OCI-LY7 (cell line): ENCODE measurements around the gene RFWD3. TPM values are rescaled to one million over a fixed set of nuclear protein-coding genes. Genes with fewer than 3 reads are reported as not detected.

Experiments
- BruUV-seq: library from RNA; stranded (reverse); fragments of 400-500 nt; replicated peaks from 2 replicates; lab custom pipeline; 2021; lab: Mats Ljungman, UMichigan
- CTCF ChIA-PET: fragments of 300-600 bp; sonication (Branson Sonifier 250); formaldehyde crosslinking; loops from one replicate; lab custom pipeline; 2022; ENCODE audit warnings: antibody characterized with exemption; ENCODE audit not compliant: unreplicated experiment; lab: Charles Lee
- POLR2A ChIA-PET: fragments of 300-600 bp; sonication (Branson Sonifier 250); formaldehyde crosslinking; loops from one replicate; lab custom pipeline; 2022; ENCODE audit warnings: antibody characterized with exemption; lab: Charles Lee
- DNase-seq: peaks from one replicate; pipeline ENCODE4 v3.0.0-alpha.2; 2015; ENCODE audit warnings: low spot score
- H2AFZ ChIP-seq: fragments of 200-600 bp; sonication (generic), shearing (Covaris generic); 2 replicates; pipeline ENCODE4 v1.6.1; 2014; ENCODE audit warnings: mild to moderate bottlenecking, antibody characterized with exemption, low read length, moderate library complexity
- H3K27ac ChIP-seq: fragments of 200-600 bp; sonication (generic); 2 replicates; pipeline ENCODE4 v1.5.1; 2014; ENCODE audit warnings: mixed run types, low read depth, mild to moderate bottlenecking, moderate library complexity, low read length, inconsistent platforms; ENCODE audit not compliant: poor library complexity, severe bottlenecking
- H3K36me3 ChIP-seq: fragments of 200-600 bp; sonication (generic); 2 replicates; pipeline ENCODE4 v1.6.1; 2014; ENCODE audit warnings: mild to moderate bottlenecking, antibody characterized with exemption, low read length, moderate library complexity, mixed read lengths; ENCODE audit not compliant: insufficient read depth
- H3K4me1 ChIP-seq: fragments of 200-600 bp; sonication (generic); 2 replicates; pipeline ENCODE4 v1.5.1; 2014; ENCODE audit warnings: mild to moderate bottlenecking, low read length; ENCODE audit not compliant: insufficient read depth, poor library complexity, severe bottlenecking
- H3K4me2 ChIP-seq: fragments of 200-600 bp; sonication (generic); 2 replicates; pipeline ENCODE4 v1.6.1; 2014; ENCODE audit warnings: mild to moderate bottlenecking, low read length
- H3K4me3 ChIP-seq: fragments of 200-600 bp; sonication (generic); 2 replicates; pipeline ENCODE4 v1.5.1; 2014; ENCODE audit warnings: mild to moderate bottlenecking, low read depth, low read length; ENCODE audit not compliant: poor library complexity, severe bottlenecking
- H3K79me2 ChIP-seq: fragments of 200-600 bp; sonication (generic); 2 replicates; pipeline ENCODE4 v1.6.1; 2016; ENCODE audit warnings: low read depth, mild to moderate bottlenecking, low read length, moderate library complexity, mixed read lengths; ENCODE audit not compliant: insufficient read depth
- H3K9me2 ChIP-seq: fragments of 200-600 bp; sonication (generic); 2 replicates; pipeline ENCODE4 v1.6.1; 2016; ENCODE audit warnings: mild to moderate bottlenecking, low read length, mixed read lengths; ENCODE audit not compliant: insufficient read depth
- H3K9me3 ChIP-seq: fragments of 200-600 bp; sonication (generic); 2 replicates; pipeline ENCODE4 v1.6.1; 2014; ENCODE audit warnings: mild to moderate bottlenecking, mixed run types, low read length, mixed read lengths
- H4K20me1 ChIP-seq: fragments of 200-600 bp; sonication (generic); 2 replicates; pipeline ENCODE4 v1.6.1; 2014; ENCODE audit warnings: mild to moderate bottlenecking, antibody characterized with exemption, low read length, moderate library complexity, mixed read lengths; ENCODE audit not compliant: insufficient read depth
- EZH2phosphoT487 ChIP-seq: fragments of 200-600 bp; sonication (generic); IDR thresholded peaks from 2 replicates; pipeline ENCODE4 v1.6.1; 2018; ENCODE audit warnings: low read depth, borderline replicate concordance, mild to moderate bottlenecking, mixed run types, antibody characterized with exemption, low read length, moderate library complexity, mixed read lengths
- intact Hi-C: fragments of 100-400 bp; cut with micrococcal nuclease; formaldehyde crosslinking; loops from one replicate; pipeline ENCODE4 v1.10.0; 2022; ENCODE audit not compliant: unreplicated experiment
- total RNA-seq, 2 experiments: library from RNA; depleted of rRNA in 1 of 2; stranded (reverse); fragments of >200 nt in 1 of 2; shearing (Covaris generic) in 1 of 2; gene quantifications; 2 replicates each; pipeline ENCODE4 v1.2.3, GENCODE V29; 2014 to 2022
- TF ChIP-seq, protein P1 (sequence below): fragments of 200-600 bp; sonication (generic); conservative IDR thresholded peaks from 2 replicates; pipeline ENCODE4 v1.5.1; 2014; ENCODE audit warnings: mild to moderate bottlenecking, antibody characterized with exemption, low read length, moderate library complexity, mixed read lengths

RFWD3 gene
- total RNA-seq, 2 experiments from 2014 or later, result 79.7 to 134 TPM

DNA sequence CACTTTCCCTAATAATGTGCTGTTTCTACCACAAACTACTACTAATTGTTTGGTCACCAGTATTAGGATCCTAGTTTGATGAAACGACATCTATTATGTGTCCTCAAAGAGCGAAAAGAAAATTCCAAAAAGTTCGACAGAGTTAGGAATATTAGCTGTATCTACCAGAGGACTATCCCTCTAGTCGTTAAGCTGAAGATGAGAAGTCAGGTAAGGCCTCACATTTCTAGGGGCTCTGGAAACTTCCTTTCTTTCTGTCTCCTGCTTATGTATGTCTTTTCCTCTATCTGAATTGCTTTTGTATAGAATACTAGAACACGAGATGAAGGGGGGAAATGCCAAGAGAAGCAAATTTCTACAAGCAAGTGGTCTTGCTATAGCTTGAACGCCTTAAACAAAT, 61.3 kb downstream of the RFWD3 start:
- BruUV-seq, result TSS peak; percentile 59
- Histone ChIP-seq H3K4me3 (peak overlapping the region; percentile 86), H3K9me2 (no peaks in the 10 kb centered on the region), H3K27ac (no peak overlapping the region), H3K79me2 (peaks cover 61% of the 10 kb centered on the region), H2AFZ (no peak overlapping the region), H3K9me3 (no peaks in the 10 kb centered on the region), H3K4me1 (peaks cover 32% of the 10 kb centered on the region), H4K20me1 (peaks cover 19% of the 10 kb centered on the region; the same call in 1 of the 2 replicates), H3K36me3 (no peaks in the 10 kb centered on the region), H3K4me2 (peak overlapping the region; percentile 97)
- CTCF ChIA-PET, result no interaction called here
- intact Hi-C loops, result no loop called here
- no peak for TF ChIP-seq EZH2phosphoT487
- TF ChIP-seq, protein P1, sequence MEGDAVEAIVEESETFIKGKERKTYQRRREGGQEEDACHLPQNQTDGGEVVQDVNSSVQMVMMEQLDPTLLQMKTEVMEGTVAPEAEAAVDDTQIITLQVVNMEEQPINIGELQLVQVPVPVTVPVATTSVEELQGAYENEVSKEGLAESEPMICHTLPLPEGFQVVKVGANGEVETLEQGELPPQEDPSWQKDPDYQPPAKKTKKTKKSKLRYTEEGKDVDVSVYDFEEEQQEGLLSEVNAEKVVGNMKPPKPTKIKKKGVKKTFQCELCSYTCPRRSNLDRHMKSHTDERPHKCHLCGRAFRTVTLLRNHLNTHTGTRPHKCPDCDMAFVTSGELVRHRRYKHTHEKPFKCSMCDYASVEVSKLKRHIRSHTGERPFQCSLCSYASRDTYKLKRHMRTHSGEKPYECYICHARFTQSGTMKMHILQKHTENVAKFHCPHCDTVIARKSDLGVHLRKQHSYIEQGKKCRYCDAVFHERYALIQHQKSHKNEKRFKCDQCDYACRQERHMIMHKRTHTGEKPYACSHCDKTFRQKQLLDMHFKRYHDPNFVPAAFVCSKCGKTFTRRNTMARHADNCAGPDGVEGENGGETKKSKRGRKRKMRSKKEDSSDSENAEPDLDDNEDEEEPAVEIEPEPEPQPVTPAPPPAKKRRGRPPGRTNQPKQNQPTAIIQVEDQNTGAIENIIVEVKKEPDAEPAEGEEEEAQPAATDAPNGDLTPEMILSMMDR, result no peak
- POLR2A ChIA-PET, result interaction anchor here (0.6 to 1.0 kb wide), 2 partner anchors 12 to 35 kb away, joined by 3 read pairs; no protein-coding TSS in a partner anchor
- DNase-seq, result no peak

DNA sequence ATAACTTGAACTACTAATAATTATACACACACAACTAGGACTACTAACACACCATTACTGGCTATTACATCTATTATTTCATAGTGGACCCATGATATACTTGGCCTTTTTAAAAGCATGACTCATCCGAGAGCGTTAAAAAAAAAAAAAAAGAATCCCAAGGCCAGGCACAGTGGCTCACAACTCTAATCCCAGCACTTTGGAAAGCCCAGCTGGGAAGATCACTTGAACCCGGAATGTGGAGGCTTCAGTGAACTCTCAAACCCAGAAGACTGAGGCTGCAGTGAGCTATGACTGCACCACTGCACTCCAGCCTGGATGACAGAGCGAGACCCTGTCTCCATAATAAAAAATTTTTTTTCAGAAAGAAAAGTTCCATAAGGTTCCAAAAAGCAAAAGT, 62.8 kb downstream of the RFWD3 start:
- Histone ChIP-seq H3K9me2 (no peaks in the 10 kb centered on the region), H2AFZ (no peak overlapping the region), H3K79me2 (peaks cover 75% of the 10 kb centered on the region), H3K9me3 (no peaks in the 10 kb centered on the region), H3K27ac (no peak overlapping the region), H4K20me1 (peaks cover 23% of the 10 kb centered on the region; the same call in 1 of the 2 replicates), H3K4me1 (peaks cover 32% of the 10 kb centered on the region), H3K36me3 (no peaks in the 10 kb centered on the region), H3K4me3 (no peak overlapping the region), H3K4me2 (peak overlapping the region; percentile 97; the same call in 1 of the 2 replicates)
- intact Hi-C loops, result no loop called here
- POLR2A ChIA-PET, result interaction anchor here (0.6 kb wide), 1 partner anchor 14 kb away, joined by 3 read pairs; no protein-coding TSS in a partner anchor
- BruUV-seq, result no TSS peak
- CTCF ChIA-PET, result no interaction called here
- no peak for DNase-seq
- TF ChIP-seq, protein P1, result no peak
- no peak for TF ChIP-seq EZH2phosphoT487

DNA sequence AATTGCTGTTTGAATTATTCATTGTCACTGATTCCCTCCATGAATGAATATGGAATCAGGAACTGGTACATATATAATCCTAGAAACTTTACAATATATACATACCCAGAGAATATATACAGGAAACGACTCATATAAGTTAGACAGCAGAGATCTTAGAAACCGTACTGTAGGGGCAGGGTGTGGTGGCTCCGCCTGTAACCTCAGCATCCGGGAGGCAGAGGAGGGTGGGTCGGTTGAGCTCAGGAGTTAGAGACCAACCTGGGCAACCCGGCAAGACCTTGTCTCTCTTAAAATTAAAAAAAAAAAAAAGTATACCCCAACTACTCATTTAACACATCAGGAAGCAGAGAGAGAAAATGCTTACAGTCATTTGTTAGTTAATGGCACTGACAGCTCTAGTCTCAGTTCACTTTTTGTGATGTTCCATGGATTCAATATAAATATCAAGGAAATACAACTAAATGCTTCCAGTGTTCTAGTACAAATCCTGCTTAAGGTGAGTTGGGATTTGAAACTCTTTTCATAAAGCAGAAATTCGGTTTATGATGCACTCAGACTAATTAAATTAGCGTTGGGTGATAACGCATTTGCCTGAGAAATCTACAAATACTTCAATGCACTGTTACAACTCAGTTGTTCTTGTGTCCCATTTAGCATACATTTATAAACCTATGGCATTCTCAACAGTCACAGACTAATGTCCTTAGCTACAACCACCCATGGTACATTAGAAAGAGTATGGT, 65.4 kb downstream of the RFWD3 start:
- peaks cover 21% of the 10 kb centered on the region; the same call in 1 of the 2 replicates for H4K20me1 ChIP-seq
- no peak for TF ChIP-seq EZH2phosphoT487
- TF ChIP-seq, protein P1, result no peak
- H3K9me2 ChIP-seq, result no peaks in the 10 kb centered on the region
- no peak for DNase-seq
- H3K79me2 ChIP-seq, result peaks cover 92% of the 10 kb centered on the region
- intact Hi-C loops, result no loop called here
- H3K4me3 ChIP-seq, result no peak overlapping the region
- POLR2A ChIA-PET, result interaction anchor here (0.6 kb wide), 2 partner anchors 66 to 107 kb away, joined by 3 to 5 read pairs; no protein-coding TSS in a partner anchor
- no peak overlapping the region for H2AFZ ChIP-seq
- H3K27ac ChIP-seq, result no peak overlapping the region
- H3K9me3 ChIP-seq, result no peaks in the 10 kb centered on the region
- peaks cover 26% of the 10 kb centered on the region for H3K4me1 ChIP-seq
- CTCF ChIA-PET, result interaction anchor here (0.5 kb wide), 1 partner anchor 15 kb away, joined by 4 read pairs; no protein-coding TSS in a partner anchor
- peaks cover 13% of the 10 kb centered on the region for H3K36me3 ChIP-seq
- no TSS peak for BruUV-seq
- no peak overlapping the region for H3K4me2 ChIP-seq
